ENCODE data around the gene PLEKHA7. TPM values are rescaled to one million over a fixed set of nuclear protein-coding genes. Genes with fewer than 3 reads are reported as not detected.

PLEKHA7 gene
- total and polyA plus RNA-seq, 2 of the 13 experiments (the other 11 are each of a cell fraction or from before 2014, with no cell fraction given), result 17.5 to 18.7 TPM

GRCh38 chr11:17014833-17015626 is 816 bp upstream of the PLEKHA7 start (continued):
- no peak for TF ChIP-seq ZFP37 (CRISPR knock-in tag; IDR thresholded peaks at IDR 0.05; ENCODE audit: borderline replicate concordance)
- TF ChIP-seq SYNCRIP (IDR thresholded peaks at IDR 0.05; ENCODE audit: insufficient read depth, low read depth, low read length), result no peak
- 0 out of 2 replicates have a peak, but pooled peaks have one; percentile 32 for TF ChIP-seq ZNF556 (CRISPR knock-in tag; IDR thresholded peaks at IDR 0.05; ENCODE audit: borderline replicate concordance)
- TF ChIP-seq CREB1 (IDR thresholded peaks at IDR 0.05), result no peak
- TF ChIP-seq CREB1 (CRISPR knock-in tag; IDR thresholded peaks at IDR 0.05), result no peak
- TF ChIP-seq ZNF333 (CRISPR knock-in tag; IDR thresholded peaks at IDR 0.05; ENCODE audit: borderline replicate concordance), result no peak
- peak; percentile 68; the same call in 1 of the 2 replicates for TF ChIP-seq ZBTB33 (CRISPR knock-in tag; IDR thresholded peaks at IDR 0.05)
- peak; percentile 48; the same call in 1 of the 2 replicates for TF ChIP-seq KAT8 (CRISPR knock-in tag; IDR thresholded peaks at IDR 0.05)
- TF ChIP-seq MAFF (IDR thresholded peaks at IDR 0.05; ENCODE audit: low read depth, low read length), result no peak
- TF ChIP-seq ZNF501 (CRISPR knock-in tag; IDR thresholded peaks at IDR 0.05), result peak; percentile 39; the same call in 1 of the 2 replicates
- TF ChIP-seq ZNF619 (CRISPR knock-in tag; IDR thresholded peaks at IDR 0.05), result peak; percentile 33; the same call in 1 of the 2 replicates
- TF ChIP-seq, protein P1, sequence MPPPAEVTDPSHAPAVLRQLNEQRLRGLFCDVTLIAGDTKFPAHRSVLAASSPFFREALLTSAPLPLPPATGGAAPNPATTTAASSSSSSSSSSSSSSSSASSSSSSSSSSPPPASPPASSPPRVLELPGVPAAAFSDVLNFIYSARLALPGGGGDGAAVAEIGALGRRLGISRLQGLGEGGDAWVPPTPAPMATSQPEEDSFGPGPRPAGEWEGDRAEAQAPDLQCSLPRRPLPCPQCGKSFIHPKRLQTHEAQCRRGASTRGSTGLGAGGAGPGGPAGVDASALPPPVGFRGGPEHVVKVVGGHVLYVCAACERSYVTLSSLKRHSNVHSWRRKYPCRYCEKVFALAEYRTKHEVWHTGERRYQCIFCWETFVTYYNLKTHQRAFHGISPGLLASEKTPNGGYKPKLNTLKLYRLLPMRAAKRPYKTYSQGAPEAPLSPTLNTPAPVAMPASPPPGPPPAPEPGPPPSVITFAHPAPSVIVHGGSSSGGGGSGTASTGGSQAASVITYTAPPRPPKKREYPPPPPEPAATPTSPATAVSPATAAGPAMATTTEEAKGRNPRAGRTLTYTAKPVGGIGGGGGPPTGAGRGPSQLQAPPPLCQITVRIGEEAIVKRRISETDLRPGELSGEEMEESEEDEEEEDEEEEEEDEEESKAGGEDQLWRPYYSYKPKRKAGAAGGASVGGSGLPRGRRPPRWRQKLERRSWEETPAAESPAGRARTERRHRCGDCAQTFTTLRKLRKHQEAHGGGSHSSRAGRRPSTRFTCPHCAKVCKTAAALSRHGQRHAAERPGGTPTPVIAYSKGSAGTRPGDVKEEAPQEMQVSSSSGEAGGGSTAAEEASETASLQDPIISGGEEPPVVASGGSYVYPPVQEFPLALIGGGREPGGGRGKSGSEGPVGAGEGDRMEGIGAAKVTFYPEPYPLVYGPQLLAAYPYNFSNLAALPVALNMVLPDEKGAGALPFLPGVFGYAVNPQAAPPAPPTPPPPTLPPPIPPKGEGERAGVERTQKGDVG (CRISPR knock-in tag; IDR thresholded peaks at IDR 0.05; ENCODE audit: borderline replicate concordance), result peak; percentile 23; the same call in 1 of the 2 replicates
- 0 out of 2 replicates have a peak, but pooled peaks have one; percentile 52 for TF ChIP-seq BRD4 (CRISPR knock-in tag; IDR thresholded peaks at IDR 0.05)
- TF ChIP-seq, protein P2, sequence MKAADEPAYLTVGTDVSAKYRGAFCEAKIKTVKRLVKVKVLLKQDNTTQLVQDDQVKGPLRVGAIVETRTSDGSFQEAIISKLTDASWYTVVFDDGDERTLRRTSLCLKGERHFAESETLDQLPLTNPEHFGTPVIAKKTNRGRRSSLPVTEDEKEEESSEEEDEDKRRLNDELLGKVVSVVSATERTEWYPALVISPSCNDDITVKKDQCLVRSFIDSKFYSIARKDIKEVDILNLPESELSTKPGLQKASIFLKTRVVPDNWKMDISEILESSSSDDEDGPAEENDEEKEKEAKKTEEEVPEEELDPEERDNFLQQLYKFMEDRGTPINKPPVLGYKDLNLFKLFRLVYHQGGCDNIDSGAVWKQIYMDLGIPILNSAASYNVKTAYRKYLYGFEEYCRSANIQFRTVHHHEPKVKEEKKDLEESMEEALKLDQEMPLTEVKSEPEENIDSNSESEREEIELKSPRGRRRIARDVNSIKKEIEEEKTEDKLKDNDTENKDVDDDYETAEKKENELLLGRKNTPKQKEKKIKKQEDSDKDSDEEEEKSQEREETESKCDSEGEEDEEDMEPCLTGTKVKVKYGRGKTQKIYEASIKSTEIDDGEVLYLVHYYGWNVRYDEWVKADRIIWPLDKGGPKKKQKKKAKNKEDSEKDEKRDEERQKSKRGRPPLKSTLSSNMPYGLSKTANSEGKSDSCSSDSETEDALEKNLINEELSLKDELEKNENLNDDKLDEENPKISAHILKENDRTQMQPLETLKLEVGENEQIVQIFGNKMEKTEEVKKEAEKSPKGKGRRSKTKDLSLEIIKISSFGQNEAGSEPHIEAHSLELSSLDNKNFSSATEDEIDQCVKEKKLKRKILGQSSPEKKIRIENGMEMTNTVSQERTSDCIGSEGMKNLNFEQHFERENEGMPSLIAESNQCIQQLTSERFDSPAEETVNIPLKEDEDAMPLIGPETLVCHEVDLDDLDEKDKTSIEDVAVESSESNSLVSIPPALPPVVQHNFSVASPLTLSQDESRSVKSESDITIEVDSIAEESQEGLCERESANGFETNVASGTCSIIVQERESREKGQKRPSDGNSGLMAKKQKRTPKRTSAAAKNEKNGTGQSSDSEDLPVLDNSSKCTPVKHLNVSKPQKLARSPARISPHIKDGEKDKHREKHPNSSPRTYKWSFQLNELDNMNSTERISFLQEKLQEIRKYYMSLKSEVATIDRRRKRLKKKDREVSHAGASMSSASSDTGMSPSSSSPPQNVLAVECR (CRISPR knock-in tag; IDR thresholded peaks at IDR 0.05; ENCODE audit: borderline replicate concordance), result peak; percentile 46; the same call in 1 of the 2 replicates
- no peak for TF ChIP-seq MTA1 (CRISPR knock-in tag; IDR thresholded peaks at IDR 0.05; ENCODE audit: borderline replicate concordance)
- TF ChIP-seq ZNF704 (CRISPR knock-in tag; IDR thresholded peaks at IDR 0.05; ENCODE audit: borderline replicate concordance), result no peak
